B cell (primary cell): ENCODE results near the gene NECTIN1. TPM values are rescaled to one million over a fixed set of nuclear protein-coding genes. Genes with fewer than 3 reads are reported as not detected.

Experiments used
- ATAC-seq: fragments of 200-7000 bp; cut with Tn5 transposase; one replicate; pipeline ENCODE4 v1.10.0; 2021; ENCODE audit warnings: low read depth, mild to moderate bottlenecking, moderate number of reproducible peaks, moderate library complexity
- CTCF ChIA-PET: fragments of 350-600 bp; sonication (Branson Sonifier 250); formaldehyde crosslinking; loops from one replicate; lab custom pipeline; 2021; ENCODE audit warnings: antibody characterized with exemption, inconsistent platforms; lab: Charles Lee
- POLR2A ChIA-PET: fragments of 350-600 bp; sonication (Branson Sonifier 250); formaldehyde crosslinking; loops from one replicate; lab custom pipeline; 2021; ENCODE audit warnings: antibody characterized with exemption; lab: Charles Lee
- DNase-seq: peaks from one replicate; pipeline ENCODE4 v3.0.0; 2013
- H2AFZ ChIP-seq: 2 replicates; pipeline ENCODE4 v1.6.1; 2012; ENCODE audit warnings: mild to moderate bottlenecking, low read depth, low read length; ENCODE audit not compliant: insufficient read depth, poor library complexity, severe bottlenecking
- H3K27ac ChIP-seq, 2 donors: 1 replicate in 1 of 2; 2 replicates in 1 of 2; pipeline ENCODE4 v1.5.1; 2012 to 2013; ENCODE audit warnings: low read length in 2 of 2, mild to moderate bottlenecking in 2 of 2, moderate library complexity in 1 of 2
- H3K27me3 ChIP-seq, 4 experiments: fragments of 200-600 bp in 1 of 4; sonication (generic) in 1 of 4; replicated peaks in 1 of 4; 1 replicate in 2 of 4; 2 replicates in 2 of 4; pipeline versions ENCODE4 v1.6.1 to v1.7.0; 2013 to 2016; ENCODE audit warnings: low read length in 3 of 4, mild to moderate bottlenecking in 2 of 4, mixed read lengths in 1 of 4, moderate library complexity in 1 of 4; ENCODE audit not compliant: insufficient read depth in 4 of 4, control insufficient read depth in 3 of 4; ENCODE audit errors: control extremely low read depth in 1 of 4
- H3K36me3 ChIP-seq, 2 experiments: replicated peaks in 1 of 2; 1 replicate in 1 of 2; 2 replicates in 1 of 2; pipeline versions ENCODE4 v1.6.1 to v1.7.1; 2013; ENCODE audit warnings: low read length in 1 of 2; ENCODE audit not compliant: insufficient read depth in 2 of 2, control insufficient read depth in 1 of 2; ENCODE audit errors: control extremely low read depth in 1 of 2, extremely low read depth in 1 of 2
- H3K4me1 ChIP-seq, 2 donors: fragments of 200-600 bp in 1 of 2; sonication (generic) in 1 of 2; 1 replicate in 1 of 2; 2 replicates in 1 of 2; pipeline versions ENCODE4 v1.5.1 to v1.6.1; 2013 to 2017; ENCODE audit warnings: low read length in 2 of 2; ENCODE audit not compliant: control insufficient read depth in 2 of 2, insufficient read depth in 2 of 2
- H3K4me2 ChIP-seq: replicated peaks from 2 replicates; pipeline ENCODE3; 2012; ENCODE audit warnings: mild to moderate bottlenecking, low read depth, low read length; ENCODE audit not compliant: poor library complexity, severe bottlenecking
- H3K4me3 ChIP-seq, 5 experiments: fragments of 200-600 bp in 1 of 5; sonication (generic) in 1 of 5; 1 replicate in 3 of 5; 2 replicates in 2 of 5; pipeline versions ENCODE4 v1.5.1 to v1.7.0; 2011 to 2016; ENCODE audit warnings: low read length in 4 of 5, mild to moderate bottlenecking in 4 of 5, low read depth in 2 of 5, control low read depth in 1 of 5, moderate library complexity in 1 of 5; ENCODE audit not compliant: insufficient read depth in 1 of 5; ENCODE audit errors: control extremely low read depth in 1 of 5, extremely low read depth in 1 of 5
- H3K79me2 ChIP-seq: fragments of 200-600 bp; sonication (generic); one replicate; pipeline ENCODE4 v1.6.0; 2016; ENCODE audit warnings: low read length; ENCODE audit not compliant: control insufficient read depth, insufficient read depth
- H3K9ac ChIP-seq: fragments of 200-600 bp; sonication (generic); 2 replicates; pipeline ENCODE4 v1.6.1; 2017; ENCODE audit warnings: mild to moderate bottlenecking, low read length, moderate library complexity
- H3K9me3 ChIP-seq, 3 donors: one replicate each; pipeline versions ENCODE4 v1.6.1 to v1.7.1; 2013; ENCODE audit warnings: low read length in 2 of 3; ENCODE audit not compliant: control insufficient read depth in 2 of 3, insufficient read depth in 1 of 3; ENCODE audit errors: control extremely low read depth in 1 of 3
- H4K20me1 ChIP-seq: 2 replicates; pipeline ENCODE4 v1.6.0; 2012; ENCODE audit warnings: mild to moderate bottlenecking, low read length; ENCODE audit not compliant: insufficient read depth, control insufficient read depth, poor library complexity, severe bottlenecking
- H3K27ac Mint-ChIP-seq: one replicate; pipeline ENCODE4 v1.8.0; 2021; ENCODE audit warnings: mixed read lengths
- H3K27me3 Mint-ChIP-seq: one replicate; pipeline ENCODE4 v1.8.0; 2021; ENCODE audit warnings: mixed read lengths
- H3K4me1 Mint-ChIP-seq: one replicate; pipeline ENCODE4 v1.8.0; 2021; ENCODE audit warnings: mixed read lengths
- H3K4me3 Mint-ChIP-seq: one replicate; pipeline ENCODE4 v1.8.0; 2021; ENCODE audit warnings: mixed read lengths
- H3K9me3 Mint-ChIP-seq: one replicate; pipeline ENCODE4 v1.8.0; 2022; ENCODE audit warnings: mixed read lengths; ENCODE audit not compliant: insufficient read depth
- CTCF ChIP-seq: fragments of 200-600 bp; IDR thresholded peaks from one replicate; pipeline ENCODE4 v1.8.0; 2022; ENCODE audit warnings: antibody characterized with exemption, mild to moderate bottlenecking
- EZH2 ChIP-seq: IDR thresholded peaks from 2 replicates; pipeline ENCODE4 v1.6.1; 2012; ENCODE audit warnings: borderline replicate concordance, low read depth, mild to moderate bottlenecking, moderate library complexity, low read length; ENCODE audit not compliant: insufficient read depth, poor library complexity, severe bottlenecking
- WGBS: methylation state at CpG from one replicate; pipeline ENCODE4 v1.1.5; 2013; ENCODE audit warnings: missing lambda C conversion rate; ENCODE audit not compliant: insufficient coverage; 5-methylcytosine and 5-hydroxymethylcytosine counted together
- intact Hi-C: fragments of 100-400 bp; cut with micrococcal nuclease; formaldehyde crosslinking; loops from one replicate; pipeline ENCODE4 v1.10.0; 2022
- polyA plus RNA-seq: library from polyadenylated mRNA; depleted of rRNA; stranded (reverse); fragments of >200 nt; gene quantifications from 2 replicates; pipeline ENCODE4 v1.2.3, GENCODE V29; 2012
- total RNA-seq, 2 donors: library from RNA; stranded (reverse); fragments of 120-200 nt in 1 of 2; gene quantifications; 1 replicate in 1 of 2; 2 replicates in 1 of 2; pipeline versions ENCODE4 v1.2.3 to v1.2.4, GENCODE V29; 2013 to 2022

The NECTIN1 gene
- total and polyA plus RNA-seq, 2 donors (not counting 1 experiment from before 2014, with no cell fraction given): 2.1 to 3.9 TPM

GRCh38 chr11:119694334-119694733 lies 34.7 kb downstream of the NECTIN1 start:
- no peak overlapping the region for H2AFZ ChIP-seq

GRCh38 chr11:119693253-119693815 lies 35.7 kb downstream of the NECTIN1 start:
- no peaks in the 10 kb centered on the region for H3K36me3 ChIP-seq
- H3K27ac ChIP-seq: no peak overlapping the region
- no peaks in the 10 kb centered on the region for H3K9me3 Mint-ChIP-seq
- no peaks in the 10 kb centered on the region for H3K27me3 ChIP-seq
- H3K9ac ChIP-seq: no peak overlapping the region
- no peak overlapping the region for H3K4me3 Mint-ChIP-seq
- POLR2A ChIA-PET: no interaction called here
- H3K4me1 Mint-ChIP-seq: no peaks in the 10 kb centered on the region
- no peaks in the 10 kb centered on the region for H3K27me3 Mint-ChIP-seq
- H4K20me1 ChIP-seq: no peaks in the 10 kb centered on the region
- H3K4me1 ChIP-seq: no peaks in the 10 kb centered on the region
- CTCF ChIA-PET: interaction anchor here (0.8 kb wide), 1 partner anchor 130 kb away, joined by 3 read pairs; no protein-coding TSS in a partner anchor
- no peaks in the 10 kb centered on the region for H3K79me2 ChIP-seq
- DNase-seq: no peak
- H3K9me3 ChIP-seq: no peaks in the 10 kb centered on the region
- intact Hi-C loops: no loop called here
- 72% methylated on average over 7 of the region's 7 CpGs for WGBS
- no peak overlapping the region for H2AFZ ChIP-seq
- H3K27ac Mint-ChIP-seq: no peak overlapping the region
- ATAC-seq: no peak
- no peak overlapping the region for H3K4me3 ChIP-seq
- no peak overlapping the region for H3K4me2 ChIP-seq
- TF ChIP-seq EZH2 (no peak), CTCF (no peak)

More at GRCh38 chr11:119694334-119694733, 34.7 kb downstream of the NECTIN1 start:
- Histone ChIP-seq H3K4me3 (no peak overlapping the region), H3K79me2 (no peaks in the 10 kb centered on the region), H3K27me3 (no peaks in the 10 kb centered on the region), H3K4me1 (no peaks in the 10 kb centered on the region), H4K20me1 (no peaks in the 10 kb centered on the region), H3K9ac (no peak overlapping the region), H3K9me3 (no peaks in the 10 kb centered on the region), H3K36me3 (no peaks in the 10 kb centered on the region), H3K27ac (no peak overlapping the region), H3K4me2 (no peak overlapping the region)
- ChIA-PET CTCF (no interaction called here), POLR2A (no interaction called here)
- no peak overlapping the region for H3K4me3 Mint-ChIP-seq
- DNase-seq (no peak), ATAC-seq (no peak)
- H3K4me1 Mint-ChIP-seq: no peaks in the 10 kb centered on the region
- no peaks in the 10 kb centered on the region for H3K27me3 Mint-ChIP-seq
- TF ChIP-seq EZH2 (no peak), CTCF (no peak)
- H3K9me3 Mint-ChIP-seq: no peaks in the 10 kb centered on the region
- WGBS: 7% methylated on average over 3 of the region's 3 CpGs
- H3K27ac Mint-ChIP-seq: no peak overlapping the region
- intact Hi-C loops: no loop called here
